Activated CD4-positive, alpha-beta T cell treated with anti-CD3 and anti-CD28 coated beads for 4 hours (primary cell): ENCODE measurements around the gene ST6GALNAC3.

Experiments used
- DNase-seq, 2 donors: peaks; one replicate each; pipeline ENCODE4 v3.0.0-alpha.2; 2020

The ST6GALNAC3 gene

GRCh38 chr1:76256289-76257223, 182.0 kb downstream of the ST6GALNAC3 start:
- DNase-seq: no peak

DNA sequence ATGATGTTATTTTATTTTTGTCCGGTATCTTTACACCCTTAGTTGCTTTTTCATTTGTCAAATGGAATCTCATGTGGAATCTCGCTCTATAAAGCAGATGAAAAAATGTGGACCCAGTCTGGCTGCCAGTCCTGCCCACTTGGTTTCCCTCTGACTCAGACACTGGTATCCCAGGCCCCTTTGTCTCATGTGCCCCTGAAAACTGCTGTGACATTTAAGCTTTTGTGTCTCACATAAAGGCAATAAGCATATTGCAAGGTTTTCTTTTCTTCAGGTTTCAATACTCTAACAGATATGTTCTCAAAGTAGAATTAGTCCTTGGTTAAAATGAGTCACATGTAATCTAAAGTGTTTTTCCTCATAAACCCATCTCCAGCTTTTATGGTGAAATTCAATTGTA, 183.3 kb downstream of the ST6GALNAC3 start:
- DNase-seq: no peak

GRCh38 chr1:76259270-76259669, 184.7 kb downstream of the ST6GALNAC3 start:
- DNase-seq: no peak

GRCh38 chr1:76260279-76260678, 185.7 kb downstream of the ST6GALNAC3 start:
- no peak for DNase-seq

DNA sequence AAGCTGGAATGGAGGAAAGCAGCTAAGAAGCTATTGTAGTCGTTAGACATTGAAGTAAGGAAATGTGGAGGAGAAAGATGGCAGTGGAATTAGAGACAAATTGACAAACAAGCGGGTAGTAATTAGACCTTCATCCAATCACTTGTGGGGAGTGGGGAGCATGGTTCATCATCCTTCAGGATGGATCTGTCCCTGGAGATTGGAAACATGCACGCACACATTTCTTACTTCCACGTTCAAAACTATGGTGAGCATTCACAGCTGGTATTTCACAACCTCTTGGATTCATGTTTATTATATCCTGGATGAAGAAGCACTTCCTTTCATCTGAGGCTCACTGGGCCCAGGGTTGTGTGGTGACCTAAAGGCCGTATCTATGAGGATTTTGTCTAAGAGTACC, 188.1 kb downstream of the ST6GALNAC3 start:
- DNase-seq: no peak

GRCh38 chr1:76264642-76265041, 190.1 kb downstream of the ST6GALNAC3 start:
- no peak for DNase-seq

DNA sequence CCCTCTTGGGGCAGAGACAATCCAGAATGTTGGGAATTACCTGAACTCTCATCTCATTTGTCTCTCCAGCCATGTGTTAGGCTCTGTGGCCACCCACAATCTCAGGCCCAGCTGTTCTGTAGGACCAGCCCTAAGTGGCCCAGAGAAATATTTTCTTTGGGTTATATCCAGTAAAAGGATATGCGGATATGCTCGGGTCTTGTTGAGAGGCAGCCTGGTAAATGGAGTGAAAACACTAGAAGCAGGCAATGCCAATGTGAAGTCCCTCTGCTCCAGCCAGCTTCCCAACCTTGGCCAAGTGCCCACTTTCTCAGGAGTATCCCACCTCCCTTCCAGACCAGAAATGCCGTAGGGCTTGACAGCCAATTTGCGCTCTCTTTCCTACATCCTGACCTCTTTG, 192.2 kb downstream of the ST6GALNAC3 start:
- no peak for DNase-seq

DNA sequence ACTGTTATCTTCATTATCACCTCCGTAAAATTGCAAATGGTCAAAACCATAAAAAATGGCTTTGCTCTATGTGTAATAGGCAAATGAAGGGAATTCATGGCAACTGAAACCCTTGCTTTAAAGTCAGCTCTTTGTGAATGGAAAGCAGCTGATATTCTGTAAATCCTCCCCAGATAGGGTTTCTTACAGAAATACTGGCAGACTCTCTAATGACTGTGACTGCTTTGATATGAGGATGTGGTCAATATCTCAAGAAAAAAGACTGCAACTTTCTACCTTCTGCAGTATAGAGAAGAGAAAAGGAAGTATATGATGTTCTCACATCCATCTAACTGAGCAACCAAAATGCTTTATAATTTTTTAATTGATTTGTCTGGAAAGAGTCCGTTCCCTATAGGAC, 193.1 kb downstream of the ST6GALNAC3 start:
- DNase-seq: no peak

GRCh38 chr1:76268341-76268740, 193.8 kb downstream of the ST6GALNAC3 start:
- no peak for DNase-seq

DNA sequence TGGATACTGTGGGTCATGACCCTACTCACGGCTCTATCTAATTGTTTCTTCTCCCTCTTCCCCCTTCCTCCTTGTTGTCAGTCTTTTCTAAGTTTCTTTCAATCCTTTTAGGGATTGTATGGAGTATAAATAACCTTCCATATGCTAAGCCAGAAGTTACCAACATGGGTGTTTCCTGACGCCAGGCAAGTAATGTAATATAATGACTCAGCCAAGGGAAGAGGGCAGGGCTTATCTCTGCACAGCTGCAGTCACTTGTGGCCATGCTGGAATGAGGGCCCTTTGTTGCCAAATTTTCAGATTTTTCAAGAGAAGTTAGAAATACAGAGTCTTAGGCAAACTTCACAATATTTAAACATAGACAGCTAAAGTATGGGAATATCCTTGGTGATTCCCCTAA, 194.6 kb downstream of the ST6GALNAC3 start:
- no peak for DNase-seq

DNA sequence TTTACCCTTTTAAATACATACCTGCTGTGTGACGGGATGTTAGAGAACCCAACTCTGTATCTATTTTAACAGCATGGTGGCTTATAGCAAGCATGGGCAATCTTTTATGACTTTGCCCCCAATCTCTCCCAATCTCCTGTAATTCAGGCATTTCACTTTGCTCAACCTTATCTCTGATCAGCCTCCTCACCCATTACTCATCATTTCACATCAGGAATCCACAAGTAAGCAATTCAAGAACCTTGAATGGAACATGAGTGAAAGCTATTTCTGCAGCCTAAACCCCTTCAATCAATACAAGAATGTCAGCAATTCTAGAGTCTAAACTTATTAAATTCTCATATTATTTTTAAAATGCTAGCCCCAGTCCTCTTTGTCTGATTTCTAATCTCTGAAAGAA, 199.8 kb downstream of the ST6GALNAC3 start:
- no peak for DNase-seq

- no peak for DNase-seq
These were observed 200.2 kb downstream of the ST6GALNAC3 start for GRCh38 chr1:76274718-76275117.

GRCh38 chr1:76278711-76279100, 204.2 kb downstream of the ST6GALNAC3 start:
- no peak for DNase-seq

GRCh38 chr1:76279101-76279748, 204.7 kb downstream of the ST6GALNAC3 start:
- DNase-seq: no peak

DNA sequence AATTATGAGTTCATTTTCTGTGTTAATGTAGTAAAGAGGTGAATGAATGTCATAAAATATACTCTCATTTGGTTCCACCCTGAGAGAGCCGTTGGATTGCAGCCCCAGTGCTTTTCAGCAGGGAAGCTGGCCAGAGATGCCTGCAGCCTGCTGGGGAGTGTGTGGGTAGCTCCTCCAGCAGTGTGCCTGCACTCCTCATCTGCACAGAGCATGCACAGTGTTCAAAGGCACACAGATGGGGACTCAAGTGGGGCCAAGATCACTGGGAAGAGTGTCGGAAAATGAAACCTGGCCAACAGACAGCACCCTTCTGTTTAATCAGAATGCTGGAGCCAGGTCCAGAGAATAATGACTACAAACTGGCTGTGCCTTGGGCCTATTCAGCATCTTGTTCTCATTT, 206.8 kb downstream of the ST6GALNAC3 start:
- no peak for DNase-seq

GRCh38 chr1:76284842-76285241, 210.3 kb downstream of the ST6GALNAC3 start:
- DNase-seq: no peak

- peak in 1 of 2 donors; percentile 36 for DNase-seq
These were observed 211.1 kb downstream of the ST6GALNAC3 start for GRCh38 chr1:76285578-76286135.

DNA sequence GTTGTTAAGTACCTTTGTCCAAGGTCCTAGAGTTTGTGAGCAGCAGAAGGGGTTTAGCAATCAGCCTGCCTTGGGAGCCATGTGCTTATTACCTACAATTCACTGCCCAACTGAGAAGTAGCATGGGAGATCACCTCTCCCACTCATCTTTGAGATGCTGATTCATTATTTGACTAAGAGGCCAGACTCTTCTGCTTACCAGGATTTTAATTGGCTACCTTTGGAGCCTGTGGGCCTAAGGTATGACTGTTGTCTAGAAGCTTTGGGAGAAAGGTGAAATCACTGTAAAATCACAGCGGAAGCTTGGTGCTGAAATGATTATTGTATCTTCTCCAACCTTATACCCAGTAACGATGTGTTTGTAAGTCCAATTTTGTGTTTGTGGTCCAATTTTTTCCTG, 213.4 kb downstream of the ST6GALNAC3 start:
- no peak for DNase-seq

GRCh38 chr1:76288758-76289483, 214.4 kb downstream of the ST6GALNAC3 start:
- no peak for DNase-seq

DNA sequence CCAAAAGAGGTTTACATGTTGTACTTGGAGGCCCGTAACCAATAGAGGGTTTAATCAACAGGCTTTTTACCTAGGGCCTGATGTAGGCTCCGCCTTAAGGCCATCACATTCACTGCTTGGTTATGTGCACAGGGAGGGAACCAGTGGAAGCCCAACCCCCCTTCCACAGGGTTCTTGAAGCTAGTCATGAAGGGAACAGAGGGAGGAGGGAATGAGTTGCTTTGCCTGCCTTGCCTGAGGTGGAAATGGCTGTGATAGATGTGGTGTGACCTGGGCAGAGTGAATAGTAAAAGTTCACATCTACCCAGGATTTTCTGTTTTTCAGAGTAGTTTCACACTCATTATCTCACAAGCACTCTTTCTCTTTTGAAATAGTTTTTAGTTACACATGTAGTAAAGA, 215.1 kb downstream of the ST6GALNAC3 start:
- DNase-seq: no peak

GRCh38 chr1:76290271-76290670, 215.7 kb downstream of the ST6GALNAC3 start:
- DNase-seq: no peak

DNA sequence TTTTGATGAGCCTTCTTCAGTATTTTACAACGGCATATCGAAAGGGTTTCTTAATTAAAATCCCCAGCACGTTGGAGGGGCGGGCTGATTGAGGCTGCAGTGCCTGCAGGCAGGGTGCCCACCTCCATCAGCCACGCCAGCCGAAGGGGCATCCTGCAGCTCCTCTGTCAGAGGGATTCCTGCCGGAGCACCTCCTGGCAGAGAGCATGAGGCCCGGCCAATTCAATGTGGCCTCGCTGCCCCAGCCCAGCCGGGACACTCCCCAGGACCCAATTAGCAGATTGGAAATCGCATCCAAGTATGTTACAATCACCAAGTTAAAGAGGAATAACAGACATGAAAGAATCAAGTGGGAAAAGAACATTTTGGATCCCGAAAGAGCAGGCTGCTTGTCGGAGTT, 216.6 kb downstream of the ST6GALNAC3 start:
- no peak for DNase-seq

- DNase-seq: no peak
These were observed 217.2 kb downstream of the ST6GALNAC3 start for GRCh38 chr1:76291737-76292136.
